Right lung (tissue), 5 donors: Measurements from ENCODE around the gene EDDM13. TPM values are rescaled to one million over a fixed set of nuclear protein-coding genes. Genes with fewer than 3 reads are reported as not detected.

Source experiments
- DNase-seq, 2 donors: peaks; one replicate each; pipeline ENCODE4 v3.0.0-alpha.2; 2013
- polyA plus RNA-seq, 5 donors: library from polyadenylated mRNA; unstranded; fragments of 120-200 nt; gene quantifications; one replicate each; pipeline versions ENCODE4 v1.2.1 to v1.2.3, GENCODE V29; 2013; ENCODE audit warnings: inconsistent platforms in 1 of 5, low replicate concordance in 1 of 5; ENCODE audit not compliant: insufficient read length in 5 of 5, insufficient read depth in 1 of 5

EDDM13 gene
- polyA plus RNA-seq, 5 donors: 1.9 to 4.4 (median 3.5) TPM

DNA sequence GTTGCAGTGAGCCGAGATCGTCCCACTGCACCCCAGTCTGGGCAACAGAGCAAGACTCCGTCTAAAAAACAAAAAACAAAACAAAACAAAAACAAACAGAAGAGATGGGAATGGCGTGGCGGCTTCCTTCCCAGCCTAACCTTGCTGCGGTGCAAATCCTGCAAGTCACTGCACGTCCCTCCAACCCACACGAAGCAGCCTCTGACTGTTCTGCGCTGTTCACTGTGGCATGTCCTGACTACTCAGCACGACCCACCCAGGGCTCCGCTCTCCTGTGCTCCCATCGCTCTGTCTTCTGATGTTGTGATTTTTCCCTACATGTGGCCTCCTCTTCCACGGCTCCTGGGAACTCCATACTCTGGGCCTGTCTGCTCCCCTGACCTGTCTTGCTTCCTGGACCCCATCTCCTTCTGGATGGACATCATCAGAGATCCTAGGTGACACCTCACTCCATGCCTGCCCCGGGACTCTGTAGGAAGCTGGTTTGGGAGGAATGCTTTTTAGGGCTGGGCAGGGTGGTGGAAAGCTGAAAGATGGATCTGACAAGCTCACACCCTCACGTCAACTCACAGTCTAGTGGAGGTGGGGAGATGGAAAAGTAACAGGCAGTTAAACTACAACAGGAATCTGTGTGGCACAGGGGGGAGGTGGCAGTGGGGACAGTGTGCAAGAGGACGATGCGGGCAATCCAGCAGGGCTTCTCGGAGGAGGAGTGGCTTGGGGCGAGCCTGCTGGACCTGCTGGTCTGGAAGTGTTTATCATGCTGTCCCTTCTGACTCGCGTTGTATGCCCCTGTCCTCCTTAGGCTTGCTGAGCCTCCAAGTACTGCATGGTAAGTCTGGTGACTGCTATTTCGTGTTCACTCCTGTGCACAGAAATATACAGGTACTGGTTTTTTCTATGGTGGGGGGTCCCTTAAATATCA lies 23.2 kb downstream of the EDDM13 start:
- DNase-seq: no peak

GRCh38 chr19:56297010-56297409 lies 24.5 kb downstream of the EDDM13 start:
- no peak for DNase-seq

GRCh38 chr19:56299688-56300087 lies 27.1 kb downstream of the EDDM13 start:
- DNase-seq: no peak

- no peak for DNase-seq
Measured at GRCh38 chr19:56301155-56301554, 28.6 kb downstream of the EDDM13 start.

- DNase-seq: no peak
Measured at GRCh38 chr19:56301886-56302620, 29.5 kb downstream of the EDDM13 start.

DNA sequence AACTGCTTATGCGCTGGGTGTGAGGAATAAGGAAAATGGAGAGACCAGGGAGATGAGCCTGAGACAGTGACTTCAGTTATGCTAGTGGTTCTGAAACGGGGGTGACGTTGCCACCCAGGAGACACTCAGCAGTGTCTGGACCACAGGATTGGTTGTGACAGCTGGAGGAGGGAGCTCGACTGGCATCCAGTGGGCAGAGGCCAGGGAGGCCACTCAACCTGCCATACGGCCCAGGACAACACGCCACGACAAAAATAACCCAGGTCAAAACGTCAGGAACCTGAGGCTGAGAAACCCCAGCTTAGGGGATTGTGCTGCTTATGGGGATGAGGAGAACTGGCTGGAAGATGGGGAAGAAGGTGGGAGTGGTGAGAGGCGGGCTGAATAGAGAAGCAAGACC lies 31.7 kb downstream of the EDDM13 start:
- DNase-seq: no peak

GRCh38 chr19:56306016-56306415 lies 33.5 kb downstream of the EDDM13 start:
- peak; percentile 13 to 43 for DNase-seq

DNA sequence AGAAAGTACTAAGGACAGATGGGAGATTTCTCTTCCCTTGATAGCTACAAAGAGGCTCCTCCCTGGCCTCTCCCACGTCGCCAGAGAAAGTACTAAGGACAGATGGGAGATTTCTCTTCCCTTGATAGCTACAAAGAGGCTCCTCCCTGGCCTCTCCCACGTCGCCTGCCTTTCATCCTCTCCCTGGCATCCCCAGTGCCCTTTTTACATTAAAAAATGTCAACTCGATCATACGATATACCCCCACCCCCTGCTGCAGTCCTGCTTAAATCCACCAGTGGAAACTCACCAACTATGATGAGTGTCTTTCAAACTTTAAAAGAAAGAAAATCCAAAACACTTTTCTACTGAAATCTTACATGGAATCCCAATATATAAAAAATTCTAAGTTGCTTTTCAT lies 34.5 kb downstream of the EDDM13 start:
- peak; percentile 30 to 51 for DNase-seq

GRCh38 chr19:56308792-56309191 lies 36.2 kb downstream of the EDDM13 start:
- DNase-seq: no peak

GRCh38 chr19:56309511-56310185 lies 37.1 kb downstream of the EDDM13 start:
- no peak for DNase-seq

DNA sequence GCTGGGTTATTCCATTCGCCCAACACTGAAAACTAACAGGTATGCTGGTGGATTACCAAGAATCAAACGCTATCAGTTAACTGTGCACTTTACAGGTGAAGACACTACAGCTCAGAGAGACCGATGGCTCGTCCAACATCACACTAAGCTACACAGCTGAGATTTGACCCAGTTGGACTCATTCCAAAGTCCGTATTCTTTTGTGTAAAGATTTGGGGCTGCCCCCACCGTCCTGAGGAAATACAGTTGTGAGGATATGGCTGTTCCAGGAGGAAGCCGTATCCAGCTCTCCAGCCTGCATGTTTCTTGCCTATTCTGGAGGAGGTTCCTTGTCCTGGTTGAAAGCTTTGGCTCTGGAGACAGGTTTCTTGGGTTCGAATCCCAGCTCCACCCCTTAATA lies 37.9 kb downstream of the EDDM13 start:
- no peak for DNase-seq

DNA sequence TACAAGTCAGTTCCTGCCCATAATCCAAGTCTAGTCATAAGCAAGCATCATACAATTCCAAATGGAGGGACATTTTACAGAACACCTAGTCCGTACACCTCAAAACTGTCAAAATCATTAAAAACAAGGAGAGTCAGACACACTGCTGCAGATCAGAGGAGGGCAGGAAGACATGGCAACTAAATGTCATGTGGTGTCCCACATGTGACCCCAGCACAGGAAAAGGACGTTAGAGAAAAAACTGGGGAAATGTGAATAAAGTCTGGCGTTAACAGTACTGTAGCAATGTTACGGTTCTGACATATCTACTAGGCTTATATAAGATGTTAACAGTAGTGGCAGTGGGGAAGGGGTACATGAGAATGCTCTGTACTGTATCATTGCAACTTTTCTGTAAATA lies 39.8 kb downstream of the EDDM13 start:
- no peak for DNase-seq

GRCh38 chr19:56312787-56313657 lies 40.5 kb downstream of the EDDM13 start:
- DNase-seq: no peak

DNA sequence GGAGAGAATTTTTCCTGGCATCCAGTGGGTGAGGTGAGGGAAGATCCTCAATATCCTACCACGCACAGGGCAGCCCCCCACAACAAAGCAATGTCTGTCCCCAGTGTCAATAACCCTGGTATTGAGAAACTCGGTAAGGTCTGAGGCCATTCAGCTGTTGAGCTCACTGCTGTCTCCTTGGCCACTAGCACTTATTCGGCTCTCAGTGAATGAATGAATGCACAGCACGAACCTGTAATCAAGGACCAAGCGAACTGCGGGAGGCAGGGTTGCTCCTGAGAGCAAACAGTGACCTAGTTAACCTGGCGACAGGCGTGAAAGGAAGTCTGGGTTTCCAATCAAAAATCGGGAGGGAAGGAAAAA lies 41.5 kb downstream of the EDDM13 start:
- no peak for DNase-seq

- DNase-seq: peak; percentile 99
Measured at GRCh38 chr19:56314381-56315076, 42.0 kb downstream of the EDDM13 start, which contains the start of gene ZSCAN5A. Gene ZSCAN5A (minus strand): TSS chr19:56314839. CDS start chr19:56225046, 89,793 bp downstream.

GRCh38 chr19:56315077-56315828 lies 42.7 kb downstream of the EDDM13 start:
- peak; percentile 98 to 99 for DNase-seq

- DNase-seq: no peak
Measured at GRCh38 chr19:56316728-56317127, 44.2 kb downstream of the EDDM13 start.

DNA sequence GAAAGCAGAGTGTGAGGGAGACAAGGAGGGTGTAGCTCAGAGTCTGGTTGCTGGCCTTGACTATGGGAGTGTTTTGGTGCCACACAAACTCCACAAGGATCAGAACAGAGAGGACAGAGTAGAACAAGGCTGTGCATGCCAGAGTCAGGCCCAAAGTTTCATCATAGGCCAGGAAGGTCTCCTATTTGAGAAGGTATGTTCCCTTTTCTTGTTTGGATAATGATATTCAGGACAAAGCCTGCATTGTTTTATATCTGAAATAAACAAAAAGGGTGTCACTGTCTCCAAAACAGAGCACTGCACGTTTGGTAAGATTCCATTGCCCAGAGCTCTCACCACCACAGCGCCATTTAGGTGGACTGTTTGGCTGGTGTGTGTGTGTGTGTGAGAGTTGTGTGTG lies 45.2 kb downstream of the EDDM13 start:
- no peak for DNase-seq

- DNase-seq: no peak
Measured at GRCh38 chr19:56319991-56320390, 47.4 kb downstream of the EDDM13 start.
